Chondrocyte (in vitro differentiated cells): ENCODE results near the gene FTO. TPM values are rescaled to one million over a fixed set of nuclear protein-coding genes. Genes with fewer than 3 reads are reported as not detected.

ENCODE experiments used
- DNase-seq: peaks from one replicate; pipeline ENCODE4 v3.0.0; 2021; ENCODE audit warnings: mixed read lengths, low spot score
- H3K27ac Mint-ChIP-seq: one replicate; pipeline ENCODE4 v1.8.0; 2021; ENCODE audit warnings: mild to moderate bottlenecking, moderate library complexity, mixed read lengths; ENCODE audit not compliant: unreplicated experiment
- H3K27me3 Mint-ChIP-seq: 2 replicates; pipeline ENCODE4 v1.8.0; 2021; ENCODE audit warnings: low read depth, mixed read lengths
- H3K36me3 Mint-ChIP-seq: 2 replicates; pipeline ENCODE4 v1.8.0; 2021; ENCODE audit warnings: low read depth, mixed read lengths
- H3K4me1 Mint-ChIP-seq: 2 replicates; pipeline ENCODE4 v1.8.0; 2021; ENCODE audit warnings: low read depth, mild to moderate bottlenecking, mixed read lengths
- H3K4me3 Mint-ChIP-seq: one replicate; pipeline ENCODE4 v1.8.0; 2021; ENCODE audit warnings: mild to moderate bottlenecking, moderate library complexity, mixed read lengths; ENCODE audit not compliant: unreplicated experiment
- H3K9me3 Mint-ChIP-seq: 2 replicates; pipeline ENCODE4 v1.8.0; 2021; ENCODE audit warnings: low read depth, mixed read lengths
- total RNA-seq: library from RNA; stranded (reverse); gene quantifications from 3 replicates; pipeline ENCODE4 v1.2.1, GENCODE V29; 2021
- TF ChIP-seq, protein P1 (sequence below): fragments of 200-600 bp; sonication (generic); IDR thresholded peaks from 2 replicates; pipeline ENCODE4 v1.5.0; 2021; ENCODE audit warnings: antibody characterized with exemption, mild to moderate bottlenecking, moderate library complexity

Gene FTO
- total RNA-seq, 1 donor from 2014 or later, result 85.7 TPM

- DNase-seq, result no peak
- Mint-ChIP-seq H3K4me3 (no peak overlapping the region), H3K4me1 (peaks cover 76% of the 10 kb centered on the region), H3K27me3 (no peaks in the 10 kb centered on the region), H3K9me3 (peaks cover 3% of the 10 kb centered on the region), H3K36me3 (no peaks in the 10 kb centered on the region), H3K27ac (peak overlapping the region; percentile 36)
- TF ChIP-seq, protein P1, sequence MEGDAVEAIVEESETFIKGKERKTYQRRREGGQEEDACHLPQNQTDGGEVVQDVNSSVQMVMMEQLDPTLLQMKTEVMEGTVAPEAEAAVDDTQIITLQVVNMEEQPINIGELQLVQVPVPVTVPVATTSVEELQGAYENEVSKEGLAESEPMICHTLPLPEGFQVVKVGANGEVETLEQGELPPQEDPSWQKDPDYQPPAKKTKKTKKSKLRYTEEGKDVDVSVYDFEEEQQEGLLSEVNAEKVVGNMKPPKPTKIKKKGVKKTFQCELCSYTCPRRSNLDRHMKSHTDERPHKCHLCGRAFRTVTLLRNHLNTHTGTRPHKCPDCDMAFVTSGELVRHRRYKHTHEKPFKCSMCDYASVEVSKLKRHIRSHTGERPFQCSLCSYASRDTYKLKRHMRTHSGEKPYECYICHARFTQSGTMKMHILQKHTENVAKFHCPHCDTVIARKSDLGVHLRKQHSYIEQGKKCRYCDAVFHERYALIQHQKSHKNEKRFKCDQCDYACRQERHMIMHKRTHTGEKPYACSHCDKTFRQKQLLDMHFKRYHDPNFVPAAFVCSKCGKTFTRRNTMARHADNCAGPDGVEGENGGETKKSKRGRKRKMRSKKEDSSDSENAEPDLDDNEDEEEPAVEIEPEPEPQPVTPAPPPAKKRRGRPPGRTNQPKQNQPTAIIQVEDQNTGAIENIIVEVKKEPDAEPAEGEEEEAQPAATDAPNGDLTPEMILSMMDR, result no peak
Measured at GRCh38 chr16:53784291-53784690, 80.3 kb downstream of the FTO start.

DNA sequence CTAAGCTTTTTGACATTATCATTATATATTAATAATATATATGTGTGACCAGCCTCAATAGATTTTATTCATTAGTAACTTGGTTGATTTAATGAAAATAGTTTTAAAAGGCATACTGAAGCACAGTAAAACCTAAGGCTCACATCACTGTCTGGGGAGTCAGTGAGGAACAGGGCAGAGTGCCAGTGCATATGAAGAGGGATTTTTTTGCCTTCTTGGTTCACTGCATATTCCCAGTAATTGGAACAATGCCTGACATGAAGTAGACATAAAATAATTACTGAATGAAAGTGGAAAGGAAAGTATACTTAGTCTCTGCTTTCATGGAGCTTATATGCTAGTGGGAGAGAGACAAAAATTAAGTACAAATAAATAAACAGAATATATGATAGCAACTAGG, 81.1 kb downstream of the FTO start:
- H3K36me3 Mint-ChIP-seq, result no peaks in the 10 kb centered on the region
- no peak for DNase-seq
- H3K4me1 Mint-ChIP-seq, result peaks cover 73% of the 10 kb centered on the region

DNA sequence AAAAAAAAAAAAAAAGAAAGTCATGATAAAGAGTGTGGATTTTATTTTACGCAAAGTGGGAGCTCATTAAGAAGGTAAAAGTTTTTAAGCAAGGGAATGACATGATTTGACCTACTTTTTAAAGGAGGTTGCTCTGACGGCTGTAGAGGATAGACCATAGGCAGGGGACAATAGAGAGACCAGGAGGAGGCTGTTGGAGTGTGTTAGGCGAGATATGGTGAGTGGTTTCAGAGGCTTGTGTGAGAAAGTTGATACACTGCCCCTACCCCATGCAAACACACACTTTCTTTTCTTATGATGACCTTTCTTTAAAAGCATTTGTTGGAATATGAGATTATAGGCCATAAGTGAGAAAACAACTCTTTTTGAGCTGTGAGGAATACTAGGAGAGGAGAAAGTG, 82.0 kb downstream of the FTO start:
- Mint-ChIP-seq H3K4me1 (peaks cover 74% of the 10 kb centered on the region), H3K27me3 (no peaks in the 10 kb centered on the region), H3K27ac (peak overlapping the region; percentile 13), H3K36me3 (no peaks in the 10 kb centered on the region), H3K9me3 (peaks cover 3% of the 10 kb centered on the region), H3K4me3 (no peak overlapping the region)
- TF ChIP-seq, protein P1, result no peak
- no peak for DNase-seq

More for the DNA sequence above, 81.1 kb downstream of the FTO start:
- TF ChIP-seq, protein P1, result no peak
- Mint-ChIP-seq H3K4me3 (no peak overlapping the region), H3K27ac (peak overlapping the region; percentile 82), H3K9me3 (peaks cover 3% of the 10 kb centered on the region), H3K27me3 (no peaks in the 10 kb centered on the region)

DNA sequence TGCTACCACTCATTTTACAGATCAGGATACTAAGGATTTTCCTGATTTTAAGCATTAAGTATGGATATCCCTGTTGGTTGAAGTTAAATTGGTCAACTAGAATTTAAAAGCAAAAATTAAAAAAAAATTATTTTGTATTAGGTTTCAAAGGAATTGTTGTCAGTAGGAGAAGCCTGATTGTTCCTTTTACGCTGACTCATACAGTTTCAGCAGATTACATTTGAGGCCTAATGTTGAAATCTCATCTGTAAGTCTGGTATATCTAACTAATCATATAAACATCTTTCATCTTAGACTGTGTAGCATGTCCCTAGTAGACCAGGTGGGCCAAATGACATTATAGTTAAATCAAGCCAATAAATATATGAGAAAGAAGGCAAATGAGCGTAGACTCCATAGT, 83.5 kb downstream of the FTO start:
- Mint-ChIP-seq H3K27ac (no peak overlapping the region), H3K36me3 (no peaks in the 10 kb centered on the region), H3K4me3 (no peak overlapping the region), H3K27me3 (no peaks in the 10 kb centered on the region), H3K9me3 (peaks cover 3% of the 10 kb centered on the region), H3K4me1 (peaks cover 62% of the 10 kb centered on the region)
- TF ChIP-seq, protein P1, result no peak
- DNase-seq, result no peak

DNA sequence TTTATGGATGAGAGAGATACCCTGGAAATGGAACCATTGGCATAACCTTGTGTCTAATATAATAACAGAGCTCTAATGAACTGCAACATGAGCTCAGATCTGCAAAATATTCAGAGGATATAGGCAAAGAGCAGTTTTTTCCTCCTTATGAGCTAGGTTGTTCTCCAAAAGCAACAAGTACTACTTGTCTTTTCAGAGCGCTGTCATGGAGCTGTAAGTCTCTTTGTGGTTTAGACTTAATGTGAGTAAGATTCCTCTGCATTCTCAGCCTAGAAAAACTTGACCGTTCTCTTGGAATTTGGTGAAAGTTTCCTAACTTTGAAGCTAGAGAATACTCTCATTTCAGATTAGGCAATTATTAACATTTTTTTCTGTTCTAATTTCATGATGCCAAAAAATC, 85.2 kb downstream of the FTO start:
- Mint-ChIP-seq H3K27me3 (no peaks in the 10 kb centered on the region), H3K9me3 (peaks cover 3% of the 10 kb centered on the region), H3K36me3 (peaks cover 2% of the 10 kb centered on the region), H3K27ac (peak overlapping the region; percentile 80), H3K4me3 (no peak overlapping the region), H3K4me1 (peaks cover 59% of the 10 kb centered on the region)
- TF ChIP-seq, protein P1, result no peak
- no peak for DNase-seq
